GM12874 (cell line): ENCODE data around the gene HDAC7.
A peak's percentile ranks its signal among the peaks of the same experiment; 100 is the strongest.

ENCODE experiments used
- TF ChIP-seq, protein P1 (sequence below): IDR thresholded peaks from 2 replicates; pipeline ENCODE4 v1.5.1; 2011; ENCODE audit warnings: low read depth, mild to moderate bottlenecking, control low read depth, low read length, moderate library complexity; ENCODE audit not compliant: insufficient read depth

HDAC7 gene

DNA sequence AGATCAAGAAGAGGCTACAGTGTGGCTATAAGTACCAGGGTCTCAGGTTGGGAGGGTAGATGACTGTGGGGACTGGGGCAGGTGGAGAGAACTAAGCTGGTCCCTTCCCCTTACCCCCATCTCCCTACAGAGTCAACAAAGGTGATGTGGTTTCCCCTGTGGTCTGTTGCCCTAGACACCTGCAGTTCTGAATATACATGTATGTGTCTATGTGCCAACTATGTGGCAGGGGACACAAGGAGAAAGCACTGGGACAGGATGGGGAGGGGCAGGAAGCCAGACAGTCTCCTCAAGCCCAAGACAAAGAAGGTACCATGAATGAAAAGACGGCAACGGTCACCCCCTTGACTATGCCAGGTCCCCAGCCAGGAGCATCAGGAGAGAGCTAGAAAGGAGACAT lies 4.5 kb upstream of the HDAC7 start:
- TF ChIP-seq, protein P1, sequence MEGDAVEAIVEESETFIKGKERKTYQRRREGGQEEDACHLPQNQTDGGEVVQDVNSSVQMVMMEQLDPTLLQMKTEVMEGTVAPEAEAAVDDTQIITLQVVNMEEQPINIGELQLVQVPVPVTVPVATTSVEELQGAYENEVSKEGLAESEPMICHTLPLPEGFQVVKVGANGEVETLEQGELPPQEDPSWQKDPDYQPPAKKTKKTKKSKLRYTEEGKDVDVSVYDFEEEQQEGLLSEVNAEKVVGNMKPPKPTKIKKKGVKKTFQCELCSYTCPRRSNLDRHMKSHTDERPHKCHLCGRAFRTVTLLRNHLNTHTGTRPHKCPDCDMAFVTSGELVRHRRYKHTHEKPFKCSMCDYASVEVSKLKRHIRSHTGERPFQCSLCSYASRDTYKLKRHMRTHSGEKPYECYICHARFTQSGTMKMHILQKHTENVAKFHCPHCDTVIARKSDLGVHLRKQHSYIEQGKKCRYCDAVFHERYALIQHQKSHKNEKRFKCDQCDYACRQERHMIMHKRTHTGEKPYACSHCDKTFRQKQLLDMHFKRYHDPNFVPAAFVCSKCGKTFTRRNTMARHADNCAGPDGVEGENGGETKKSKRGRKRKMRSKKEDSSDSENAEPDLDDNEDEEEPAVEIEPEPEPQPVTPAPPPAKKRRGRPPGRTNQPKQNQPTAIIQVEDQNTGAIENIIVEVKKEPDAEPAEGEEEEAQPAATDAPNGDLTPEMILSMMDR = no peak

DNA sequence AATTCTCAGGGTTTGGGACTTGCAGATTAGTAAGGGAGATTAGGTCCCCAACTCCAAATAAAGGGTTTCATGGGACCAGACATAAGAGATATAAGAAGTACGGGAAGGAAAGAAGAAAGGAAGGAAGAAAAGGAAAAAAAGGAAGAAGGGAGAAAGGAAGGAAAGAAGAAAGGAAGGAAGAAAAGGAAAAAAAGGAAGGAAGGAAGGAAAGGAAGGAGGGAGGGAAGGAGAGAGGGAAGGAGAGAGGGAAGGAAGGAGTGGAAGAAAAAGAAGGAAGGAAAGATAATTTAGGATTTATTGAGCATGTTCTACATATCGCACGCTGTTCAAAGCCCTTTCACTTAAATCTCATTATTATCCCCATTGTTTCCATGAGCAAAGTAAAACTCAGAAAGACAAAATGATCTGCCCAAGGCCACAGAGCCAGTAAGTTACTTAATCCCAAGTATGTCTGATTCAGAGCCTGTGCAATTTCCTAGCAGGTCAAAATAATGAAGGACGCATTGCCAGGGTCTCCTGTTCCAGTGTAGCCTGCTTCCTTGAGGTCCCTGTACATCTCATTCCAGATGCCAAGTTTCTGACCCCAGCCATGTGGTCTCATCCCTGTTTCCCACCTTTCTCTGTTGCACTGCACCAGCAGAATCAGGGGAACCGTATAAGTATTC lies 3.9 kb upstream of the HDAC7 start:
- TF ChIP-seq, protein P1 = no peak

DNA sequence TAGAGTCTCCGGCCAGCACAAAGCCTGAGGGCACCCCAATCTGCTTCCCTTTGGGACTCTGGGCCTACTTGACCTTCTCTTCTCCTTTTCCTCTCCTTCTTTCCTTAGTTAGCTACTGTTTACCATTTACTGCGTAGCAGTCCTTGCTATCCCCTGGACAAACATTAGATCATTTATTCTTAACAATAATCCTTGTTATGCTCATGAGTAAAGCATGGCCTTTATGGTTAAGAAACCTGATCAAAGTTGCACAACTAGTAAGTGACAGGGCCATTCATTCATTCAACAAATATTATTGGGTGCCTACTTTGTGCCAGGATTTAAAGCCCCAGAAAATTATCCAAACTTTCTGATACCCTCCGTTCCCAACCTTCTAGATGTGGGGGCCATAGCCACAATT lies 3.2 kb upstream of the HDAC7 start:
- TF ChIP-seq, protein P1 = no peak

DNA sequence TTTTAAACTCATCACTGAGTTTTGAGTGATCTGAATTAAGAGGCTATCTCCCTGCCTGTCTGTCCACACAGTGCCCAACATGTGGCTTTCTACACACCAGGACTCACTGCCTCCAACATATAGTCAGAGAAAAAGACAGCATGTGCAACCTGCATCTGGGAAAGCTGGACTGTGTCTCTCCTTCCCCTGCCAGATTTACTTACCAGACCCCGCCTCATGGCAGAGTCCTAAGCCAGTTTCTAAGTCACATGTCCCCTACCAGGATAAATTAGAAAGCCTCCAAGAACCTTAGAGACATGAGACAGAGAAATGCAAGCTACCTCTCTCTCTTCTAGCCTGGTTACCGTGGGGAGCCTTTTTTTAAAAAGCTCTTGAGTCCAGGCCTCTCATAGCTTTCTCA lies 2.7 kb upstream of the HDAC7 start:
- TF ChIP-seq, protein P1 = no peak

DNA sequence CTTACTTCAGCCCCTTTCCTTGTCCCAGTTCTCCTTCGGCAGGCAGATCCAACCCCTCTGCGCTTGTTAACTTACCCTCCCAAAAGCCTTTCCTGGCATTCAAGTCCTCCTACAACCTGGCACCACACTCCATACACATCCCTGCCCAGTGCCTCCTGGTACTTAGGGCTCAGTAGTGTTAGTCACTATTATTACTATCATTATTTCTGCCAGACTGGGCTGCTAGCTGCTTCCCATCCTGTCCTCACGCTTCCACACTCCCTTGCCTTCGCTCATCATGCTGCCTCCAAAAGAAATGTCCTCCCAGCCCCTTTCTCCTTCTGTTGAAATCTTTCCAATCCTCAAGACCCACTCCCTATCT lies 1.6 kb upstream of the HDAC7 start:
- TF ChIP-seq, protein P1 = no peak

DNA sequence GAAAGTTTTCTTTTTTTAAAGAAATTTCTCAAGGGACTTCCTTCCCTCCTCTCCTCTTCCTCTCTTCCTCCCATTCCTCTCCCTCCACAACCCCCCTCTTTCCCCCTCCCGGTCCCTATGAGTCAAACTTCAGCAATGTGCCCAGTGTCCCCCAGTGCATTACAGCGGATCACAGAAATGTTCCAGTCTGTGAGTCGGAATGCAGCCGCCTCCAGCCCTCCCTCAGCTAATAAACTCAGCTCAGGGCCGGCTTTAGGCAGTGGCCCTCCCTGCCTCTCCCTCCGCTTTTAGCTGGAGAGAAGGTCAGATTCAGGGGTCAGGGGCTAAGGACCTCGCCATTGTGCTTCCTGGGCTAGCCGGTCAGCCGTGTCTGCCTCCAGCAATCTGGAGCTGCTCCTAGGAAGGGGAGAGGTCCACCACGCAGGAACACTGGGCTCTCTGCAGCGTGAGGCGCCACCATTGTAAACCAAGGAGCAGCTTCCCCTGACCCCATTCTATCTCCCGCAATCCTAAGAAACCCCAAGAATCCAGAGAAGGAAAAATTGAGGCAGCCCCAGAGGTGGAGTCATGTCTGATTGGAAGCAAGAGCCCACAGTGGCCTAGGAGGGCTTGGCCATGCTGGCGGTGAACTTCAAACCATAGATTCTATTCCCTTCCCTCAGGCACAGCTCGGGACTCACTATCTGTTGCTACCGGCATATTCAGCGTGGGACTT lies 1.1 kb upstream of the HDAC7 start:
- TF ChIP-seq, protein P1 = no peak

DNA sequence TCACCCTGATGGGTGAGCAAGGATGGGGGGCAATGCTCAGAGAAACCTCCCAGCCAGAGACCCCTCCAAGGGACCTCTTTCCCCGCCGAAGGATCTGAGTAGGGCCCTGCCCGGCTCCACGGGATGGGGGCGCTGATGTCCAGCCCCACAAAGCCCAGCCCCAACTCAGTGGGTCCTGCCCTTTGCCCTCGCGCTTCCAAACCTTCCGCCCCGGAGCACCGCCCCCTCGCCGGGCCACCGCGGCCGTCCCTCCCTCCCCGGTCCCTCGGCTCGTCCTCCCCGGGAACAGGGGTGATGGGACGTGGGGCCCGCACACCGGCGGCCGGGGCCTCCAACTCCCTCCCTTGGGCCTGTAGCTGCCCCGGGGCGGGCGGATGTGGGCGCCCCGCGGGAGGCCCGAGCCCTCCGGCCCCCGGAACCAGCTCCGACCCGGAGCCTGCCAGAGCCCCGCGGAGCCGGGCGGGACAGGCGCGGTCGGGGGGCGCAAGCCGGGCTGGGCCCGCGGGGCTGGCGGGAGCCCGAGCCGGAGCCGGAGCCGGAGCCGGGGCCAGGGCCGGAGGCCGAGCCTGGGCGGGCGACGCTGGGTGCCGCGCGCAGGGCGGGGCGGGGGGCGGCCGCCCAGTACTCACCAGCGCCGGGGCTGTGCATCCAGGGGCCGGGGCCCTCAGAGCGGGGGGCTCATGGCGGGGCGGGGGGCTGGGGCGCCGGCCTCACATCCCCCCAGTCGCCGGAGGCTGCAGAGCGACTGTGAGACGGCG lies 386 bp downstream of the HDAC7 start:
- TF ChIP-seq, protein P1 = 0 out of 2 replicates have a peak, but pooled peaks have one; percentile 11
